GM04503 (cell line): Measurements from ENCODE around the gene OAS3.
"Not testable (repeated sequence)": the region's sequence is repeated elsewhere in the genome, so short reads cannot be mapped to it uniquely, and the experiment has no call there.

Experiments used
- DNase-seq: peaks from one replicate; pipeline ENCODE4 v3.0.0-alpha.2; 2012; ENCODE audit warnings: low read depth

The OAS3 gene

DNA sequence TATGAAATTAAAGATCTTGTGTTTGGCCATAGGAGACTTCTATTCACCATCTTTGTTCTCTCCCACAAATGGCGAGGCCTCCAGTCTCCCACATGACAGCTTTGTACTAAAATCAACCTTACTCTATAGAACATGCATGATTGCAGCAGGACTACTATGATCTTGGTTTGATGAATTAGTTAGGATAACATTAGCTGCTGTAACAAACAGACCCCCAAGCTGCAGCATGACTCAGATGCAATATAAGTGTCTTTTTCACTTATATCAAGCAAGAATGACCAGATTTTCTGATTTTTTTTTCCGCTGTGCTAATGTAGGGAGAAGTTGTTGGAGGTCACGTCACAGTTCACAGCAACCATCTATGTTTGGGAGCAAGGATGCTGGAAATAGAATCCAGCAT lies 10.8 kb upstream of the OAS3 start:
- no peak for DNase-seq

DNA sequence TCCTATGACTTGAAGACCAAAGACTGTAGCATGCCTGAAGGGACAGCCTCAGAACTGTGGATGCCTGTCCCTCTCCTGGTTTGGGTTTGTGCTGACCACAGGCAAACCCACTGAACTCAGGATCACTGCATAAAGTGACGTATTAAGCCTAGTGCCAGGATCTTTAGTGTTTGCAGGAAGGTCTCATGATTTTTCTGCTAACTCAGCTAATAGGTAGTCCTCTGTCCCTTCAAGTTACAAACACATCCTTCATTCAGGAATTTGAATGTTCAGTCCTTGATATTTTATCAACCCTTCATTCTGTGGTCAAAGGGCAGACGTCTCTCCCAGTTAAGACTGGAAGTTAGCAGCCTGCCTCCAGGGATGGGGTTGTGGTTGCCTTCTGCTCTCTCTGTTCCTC lies 10.3 kb upstream of the OAS3 start:
- no peak for DNase-seq

GRCh38 chr12:112928978-112929377 lies 9.3 kb upstream of the OAS3 start:
- no peak for DNase-seq

DNA sequence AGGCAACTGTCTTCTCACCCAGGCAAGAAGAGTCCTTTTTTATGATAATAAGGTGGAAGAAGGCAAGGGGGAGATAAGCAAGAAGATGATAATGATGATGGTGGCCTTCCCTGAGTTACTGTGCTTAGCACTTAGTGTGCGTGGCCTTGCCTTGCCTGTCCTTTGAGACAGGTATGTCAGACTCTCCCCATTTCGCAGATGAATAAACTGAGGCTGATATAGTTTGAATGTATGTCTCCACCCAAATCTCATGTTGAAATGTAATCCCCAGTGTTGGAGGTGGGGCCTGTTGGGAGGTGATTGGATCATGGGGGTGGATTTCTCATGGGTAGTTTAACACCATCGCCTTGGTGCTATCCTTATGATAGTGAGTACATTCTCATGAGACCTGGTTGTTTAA lies 8.6 kb upstream of the OAS3 start:
- no peak for DNase-seq

GRCh38 chr12:112930350-112930749 lies 7.9 kb upstream of the OAS3 start:
- DNase-seq, result no peak

DNA sequence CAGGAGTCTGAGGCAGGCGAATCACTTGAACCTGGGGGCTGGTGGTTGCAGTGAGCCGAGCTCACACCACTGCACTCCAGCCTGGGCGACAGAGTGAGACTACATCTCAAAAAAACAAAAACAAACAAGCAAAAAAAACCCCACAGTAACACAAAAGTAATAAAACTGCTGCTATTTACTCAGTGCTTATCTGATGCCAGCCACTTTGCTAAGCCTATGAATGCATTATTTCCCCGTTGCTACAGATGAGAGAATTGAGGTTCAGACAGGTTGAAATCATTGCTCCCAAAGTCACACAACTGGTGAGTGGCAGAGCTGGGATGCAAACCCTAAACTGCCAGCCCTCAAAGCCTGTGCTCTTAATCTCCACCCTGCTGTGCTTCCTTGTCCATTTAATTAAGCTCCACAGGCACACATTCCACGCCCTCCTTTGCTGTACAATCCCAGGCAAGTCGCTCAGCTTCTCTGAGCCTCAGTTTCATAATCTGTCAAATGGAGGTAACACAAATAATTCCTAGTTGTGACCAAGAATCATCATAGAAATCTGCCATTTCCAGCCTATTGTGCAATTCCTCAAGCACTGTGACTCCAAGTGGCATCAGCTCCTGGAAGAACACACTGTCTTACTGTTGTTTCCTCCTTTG lies 5.7 kb upstream of the OAS3 start:
- DNase-seq, result no peak

GRCh38 chr12:112933129-112933505 lies 5.2 kb upstream of the OAS3 start:
- DNase-seq, result no peak

DNA sequence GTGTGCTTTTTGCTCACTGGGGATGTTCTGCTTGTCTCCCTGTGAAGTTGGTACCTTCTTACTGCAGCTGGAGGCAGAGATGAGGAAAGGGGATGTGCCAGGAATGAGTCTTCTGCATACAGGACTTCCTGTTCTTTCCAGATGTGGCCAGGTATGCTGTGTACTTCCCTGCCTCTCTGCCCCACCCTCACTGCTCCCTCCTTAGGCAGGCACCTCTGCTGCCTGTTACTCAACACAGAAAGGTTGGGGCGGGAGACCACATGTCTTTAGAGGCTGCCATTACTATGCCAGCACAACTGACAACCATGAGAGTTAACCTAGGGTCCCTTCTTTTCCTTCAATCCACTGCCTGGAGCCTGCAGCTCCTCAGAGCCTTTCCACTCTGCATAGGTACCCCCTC lies 2.0 kb upstream of the OAS3 start:
- no peak for DNase-seq

DNA sequence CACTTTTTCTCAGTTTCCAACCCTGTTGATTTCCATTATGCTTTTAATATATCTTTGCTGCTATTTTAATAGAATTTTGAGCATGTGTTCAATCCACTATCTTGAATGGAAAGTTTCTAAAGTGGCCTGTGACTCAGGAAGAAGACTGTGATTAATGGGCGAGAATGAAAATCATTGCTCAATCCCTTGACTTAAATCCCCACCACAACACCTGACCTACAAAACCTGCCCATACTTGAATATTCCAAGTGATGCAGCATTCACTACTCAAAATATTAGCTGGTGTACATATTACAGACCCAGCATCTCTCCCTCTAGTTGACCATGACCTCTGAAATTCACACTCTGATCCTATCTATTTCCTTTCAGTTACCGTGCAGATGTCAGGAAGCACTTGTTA lies 1.3 kb upstream of the OAS3 start:
- no peak for DNase-seq

DNA sequence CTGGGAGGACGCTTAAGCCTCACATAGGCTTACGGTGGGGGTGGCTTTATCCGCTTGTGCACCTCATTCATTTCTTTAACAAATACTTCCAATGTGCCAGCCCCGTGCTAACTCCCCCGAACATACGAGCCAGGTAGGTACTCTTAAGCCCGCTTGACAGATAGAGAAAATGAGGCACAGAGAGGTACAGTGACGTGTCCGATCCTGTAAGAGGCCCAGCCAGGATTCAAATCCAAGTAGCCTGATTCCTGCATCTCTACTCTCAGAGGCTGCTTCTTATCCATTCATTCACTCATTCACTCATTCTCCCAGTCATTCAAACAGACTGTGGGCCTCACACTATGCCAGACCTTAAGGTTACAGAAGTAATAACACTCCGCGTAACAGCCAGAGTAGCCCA lies 477 bp downstream of the OAS3 start:
- DNase-seq, result no peak

DNA sequence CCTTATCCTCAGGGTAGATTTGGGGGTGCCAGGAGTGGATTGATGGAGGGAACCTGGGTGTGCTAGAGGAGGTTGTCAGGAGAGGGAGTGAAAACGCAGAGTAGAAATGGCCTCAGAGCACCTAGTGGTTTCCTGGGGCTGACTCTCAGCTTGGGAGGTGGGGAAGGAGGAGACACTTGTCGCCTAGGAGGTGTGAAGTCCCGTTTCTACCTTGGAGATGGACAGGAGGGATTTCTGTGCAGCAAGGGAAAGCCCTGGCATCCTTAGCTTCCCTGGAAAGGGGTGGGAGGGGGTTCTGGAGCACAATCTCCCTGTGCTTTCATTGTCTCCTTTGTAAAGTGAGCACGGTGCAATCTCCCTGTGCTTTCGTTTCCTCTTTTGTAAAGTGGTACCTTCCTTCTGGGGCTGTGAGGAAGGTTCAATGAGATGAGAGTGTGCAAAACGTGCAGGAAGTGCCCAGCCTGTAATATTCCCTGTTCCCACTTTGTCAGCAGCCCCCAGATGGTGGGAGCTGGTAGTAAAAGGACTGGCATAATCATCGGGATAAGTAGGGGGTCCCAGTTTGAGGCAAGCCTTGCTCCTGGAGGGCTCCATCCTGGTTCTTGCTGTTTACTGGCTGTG lies 1.6 kb downstream of the OAS3 start:
- DNase-seq, result no peak

DNA sequence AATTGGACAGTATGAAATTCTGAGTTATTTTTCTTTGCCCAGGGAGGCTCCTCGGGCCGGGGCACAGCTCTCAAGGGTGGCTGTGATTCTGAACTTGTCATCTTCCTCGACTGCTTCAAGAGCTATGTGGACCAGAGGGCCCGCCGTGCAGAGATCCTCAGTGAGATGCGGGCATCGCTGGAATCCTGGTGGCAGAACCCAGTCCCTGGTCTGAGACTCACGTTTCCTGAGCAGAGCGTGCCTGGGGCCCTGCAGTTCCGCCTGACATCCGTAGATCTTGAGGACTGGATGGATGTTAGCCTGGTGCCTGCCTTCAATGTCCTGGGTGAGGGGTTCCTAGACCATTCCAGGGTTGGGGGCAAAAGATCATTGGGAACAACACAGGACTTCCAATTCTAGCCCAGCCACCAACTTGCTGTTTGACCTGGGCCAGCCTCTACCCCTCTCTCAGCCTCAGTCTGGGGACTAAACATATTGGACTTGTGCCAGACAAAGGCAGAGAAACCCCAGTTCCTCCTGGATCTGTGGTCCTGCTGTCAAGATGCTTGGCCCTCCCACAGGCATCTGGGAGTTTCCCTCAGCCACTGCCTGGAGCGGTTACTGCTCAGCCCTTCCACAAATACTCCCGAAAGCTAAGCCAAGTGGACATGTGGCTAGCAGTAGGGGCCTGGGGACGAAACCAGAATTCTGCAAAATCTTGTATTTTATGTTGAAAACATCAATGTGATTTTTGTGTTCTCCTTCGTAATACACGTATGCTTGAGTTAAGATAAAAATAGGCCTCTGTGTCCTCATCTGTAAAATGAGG lies 3.5 kb downstream of the OAS3 start:
- no peak for DNase-seq

GRCh38 chr12:112942572-112942971 lies 4.3 kb downstream of the OAS3 start:
- no peak for DNase-seq

DNA sequence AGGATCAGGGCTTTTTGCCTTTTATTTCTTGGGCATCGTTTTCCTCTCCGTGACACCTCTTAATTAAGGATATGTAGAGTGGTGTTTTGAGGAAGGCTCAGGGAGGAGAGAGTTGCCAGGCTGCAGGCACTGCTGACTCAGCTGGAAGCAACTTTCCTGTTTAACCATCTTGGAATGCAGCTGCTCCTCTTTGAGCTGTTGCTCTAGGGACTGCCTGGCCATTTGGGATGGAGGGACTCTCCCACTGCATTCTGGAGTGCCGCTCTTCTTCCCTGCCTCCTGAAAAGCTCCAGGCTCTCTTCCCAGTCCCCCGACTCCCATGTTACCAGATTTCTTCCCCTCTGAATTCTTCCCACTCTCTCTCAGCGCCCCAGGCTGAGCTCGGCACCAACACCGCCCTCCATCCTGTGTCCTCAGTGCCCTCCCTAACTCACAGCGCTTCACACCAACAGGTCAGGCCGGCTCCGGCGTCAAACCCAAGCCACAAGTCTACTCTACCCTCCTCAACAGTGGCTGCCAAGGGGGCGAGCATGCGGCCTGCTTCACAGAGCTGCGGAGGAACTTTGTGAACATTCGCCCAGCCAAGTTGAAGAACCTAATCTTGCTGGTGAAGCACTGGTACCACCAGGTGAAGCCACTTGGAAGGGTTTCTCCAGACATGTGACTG lies 5.9 kb downstream of the OAS3 start:
- no peak for DNase-seq

DNA sequence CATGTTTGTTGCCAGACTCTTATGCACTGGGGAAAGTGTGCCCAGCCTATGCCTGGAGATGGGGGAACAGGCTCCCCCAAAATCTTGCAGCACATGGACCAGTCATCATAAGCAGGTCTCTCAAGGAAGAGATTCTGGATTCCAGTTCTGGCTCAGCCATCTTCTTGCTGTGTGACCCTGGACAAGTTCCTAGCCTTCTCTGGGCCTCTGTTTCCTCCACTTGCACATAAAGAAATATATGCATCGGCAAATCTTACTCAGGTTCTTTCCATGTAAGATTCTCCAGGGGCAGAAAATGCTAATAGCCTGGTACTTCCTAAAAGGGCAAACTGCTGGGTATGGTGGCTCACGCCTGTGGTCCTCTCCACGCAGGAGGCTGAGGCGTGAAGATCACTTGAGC lies 7.2 kb downstream of the OAS3 start:
- no peak for DNase-seq

- DNase-seq, result no peak
Observed at GRCh38 chr12:112946236-112947000, 8.1 kb downstream of the OAS3 start.

DNA sequence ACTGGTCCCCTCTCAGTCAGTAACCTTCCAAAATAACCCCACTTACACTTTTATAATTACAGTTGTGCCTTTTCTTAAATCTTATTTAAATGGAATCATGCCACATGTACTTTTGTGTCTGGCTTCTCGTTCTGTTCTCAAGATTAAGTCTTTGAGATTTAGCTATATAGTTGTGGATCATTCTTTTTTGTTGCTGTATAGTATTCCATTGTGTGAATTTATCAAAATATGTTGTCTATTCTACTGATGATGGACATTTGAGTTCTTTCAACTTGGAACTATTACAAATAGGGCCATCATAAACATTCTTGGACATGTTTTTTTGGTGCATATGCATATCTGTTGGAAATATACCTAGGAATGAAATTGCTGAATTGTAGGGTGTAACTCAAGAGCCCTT lies 9.0 kb downstream of the OAS3 start:
- no peak for DNase-seq

DNA sequence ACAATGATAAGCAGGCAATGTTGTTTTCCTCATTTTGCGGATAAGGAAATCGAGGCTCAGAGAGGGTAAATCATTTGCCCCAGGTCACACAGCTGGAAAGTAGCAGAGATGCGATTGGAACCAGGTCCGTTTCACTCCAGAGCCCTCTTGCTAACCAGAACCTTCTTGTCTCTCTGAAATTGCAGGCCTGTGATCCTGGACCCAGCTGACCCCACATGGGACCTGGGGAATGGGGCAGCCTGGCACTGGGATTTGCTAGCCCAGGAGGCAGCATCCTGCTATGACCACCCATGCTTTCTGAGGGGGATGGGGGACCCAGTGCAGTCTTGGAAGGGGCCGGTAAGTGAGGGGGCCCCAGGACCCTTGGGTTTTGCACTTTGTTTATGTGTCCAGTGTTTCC lies 9.5 kb downstream of the OAS3 start:
- DNase-seq, result no peak

GRCh38 chr12:112948806-112949205 lies 10.5 kb downstream of the OAS3 start:
- DNase-seq, result no peak

- DNase-seq, result no peak
Observed at GRCh38 chr12:112950701-112951100, 12.4 kb downstream of the OAS3 start.

DNA sequence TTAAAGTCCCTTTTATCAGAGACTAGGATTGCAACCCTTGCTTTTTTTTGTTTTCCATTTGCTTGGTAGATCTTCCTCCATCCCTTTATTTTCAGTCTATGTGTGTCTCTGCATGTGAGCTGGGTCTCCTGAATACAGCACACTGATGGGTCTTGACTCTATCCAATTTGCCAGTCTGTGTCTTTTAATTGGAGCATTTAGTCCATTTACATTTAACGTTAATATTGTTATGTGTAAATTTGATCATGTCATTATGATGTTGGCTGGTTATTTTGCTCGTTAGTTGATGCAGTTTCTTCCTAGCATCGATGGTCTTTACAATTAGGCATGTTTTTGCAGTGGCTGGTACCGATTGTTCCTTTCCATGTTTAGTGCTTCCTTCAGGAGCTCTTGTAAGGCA lies 18.9 kb downstream of the OAS3 start:
- DNase-seq, result not testable (repeated sequence)

GRCh38 chr12:112961074-112961473 lies 22.8 kb downstream of the OAS3 start:
- no peak for DNase-seq
